ENCODE results near the gene LGALS7.

GRCh38 chr19:38805180-38805579, 31.9 kb upstream of the LGALS7 start:
- TF ChIP-seq CTCF (conservative IDR thresholded peaks at IDR 0.05; ENCODE audit: low read depth, low read length) (no peak), FOS (IDR thresholded peaks at IDR 0.05; ENCODE audit: low read depth, low read length) (no peak), POLR2A (IDR thresholded peaks at IDR 0.05; ENCODE audit: low read depth, low read length) (no peak), CEBPB (IDR thresholded peaks at IDR 0.05; ENCODE audit: low read depth, low read length) (no peak), RFX5 (IDR thresholded peaks at IDR 0.05; ENCODE audit: low read depth, low read length) (no peak), CHD1 (IDR thresholded peaks at IDR 0.05; ENCODE audit: low read depth, low read length) (no peak), SMC3 (IDR thresholded peaks at IDR 0.05; ENCODE audit: low read depth, low read length) (no peak), RCOR1 (IDR thresholded peaks at IDR 0.05; ENCODE audit: insufficient replicate concordance, low read length) (no peak), MXI1 (IDR thresholded peaks at IDR 0.05; ENCODE audit: borderline replicate concordance, low read depth, low read length) (no peak), MAZ (IDR thresholded peaks at IDR 0.05; ENCODE audit: borderline replicate concordance, low read depth, low read length) (no peak), RAD21 (IDR thresholded peaks at IDR 0.05; ENCODE audit: low read length) (no peak), ELK1 (IDR thresholded peaks at IDR 0.05; ENCODE audit: borderline replicate concordance, low read depth, low read length) (no peak)
